HepG2 (cell line): Measurements from ENCODE around the gene STX10.

Source experiments
- BRD4 ChIP-seq: sonication (generic); formaldehyde crosslinking; IDR thresholded peaks from 2 replicates; pipeline ENCODE4 v1.4.0; 2020; ENCODE audit warnings: missing genetic modification reagents
- CBFB ChIP-seq: sonication (generic); formaldehyde crosslinking; IDR thresholded peaks from 2 replicates; pipeline ENCODE4 v1.4.0; 2020; ENCODE audit warnings: missing genetic modification reagents
- CBX1 ChIP-seq: IDR thresholded peaks from one replicate; pipeline ENCODE4 v1.6.1; 2016; ENCODE audit warnings: antibody characterized with exemption, low read depth
- EZH2 ChIP-seq: conservative IDR thresholded peaks from 2 replicates; pipeline ENCODE4 v1.6.1; 2012; ENCODE audit warnings: mild to moderate bottlenecking, low read depth, low read length, moderate library complexity
- FOXP4 ChIP-seq: sonication (generic); formaldehyde crosslinking; IDR thresholded peaks from 2 replicates; pipeline ENCODE4 v1.4.0; 2020; ENCODE audit warnings: missing genetic modification reagents
- JUNB ChIP-seq: sonication (generic); formaldehyde crosslinking; IDR thresholded peaks from 2 replicates; pipeline ENCODE4 v1.8.0; 2022; ENCODE audit warnings: missing genetic modification reagents, mild to moderate bottlenecking, borderline replicate concordance
- ZNF121 ChIP-seq: sonication (generic); formaldehyde crosslinking; IDR thresholded peaks from 2 replicates; pipeline ENCODE4 v1.5.0; 2020; ENCODE audit warnings: mild to moderate bottlenecking, missing genetic modification reagents
- TF ChIP-seq, protein P1 (sequence below): conservative IDR thresholded peaks from 2 replicates; pipeline ENCODE4 v1.6.1; 2018; ENCODE audit warnings: missing genetic modification reagents

DNA sequence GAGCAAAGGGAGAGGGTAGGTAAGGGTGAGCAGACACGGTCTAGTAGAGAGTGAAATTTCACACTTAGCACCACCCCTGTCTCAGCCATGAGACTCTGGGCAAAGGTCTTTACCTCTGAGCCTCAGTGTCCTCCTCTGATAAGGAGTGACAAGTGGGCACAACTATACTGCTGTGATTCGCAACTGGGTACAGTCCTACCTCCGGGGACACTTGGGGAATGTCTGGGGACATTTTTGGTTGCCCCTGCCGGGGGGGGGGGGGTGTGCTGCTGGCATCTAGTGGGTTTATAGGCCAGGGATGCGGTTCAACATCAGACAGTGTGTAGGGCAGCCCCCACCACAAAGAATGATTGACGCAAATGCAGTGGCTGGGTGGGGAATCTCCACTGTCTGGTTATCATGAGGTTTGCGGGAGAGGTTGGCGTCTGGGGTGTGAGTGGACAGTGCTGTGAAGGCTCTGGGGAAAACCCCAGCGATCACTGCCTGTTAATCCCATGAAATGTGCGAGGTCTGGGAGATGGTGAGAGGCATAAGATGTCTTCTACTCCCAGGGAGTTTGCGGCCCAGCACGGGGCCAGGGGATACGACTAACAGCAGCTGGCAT, 27.8 kb downstream of the STX10 start:
- TF ChIP-seq CBFB (no peak), EZH2 (no peak), ZNF121 (CRISPR knock-in tag) (no peak), CBX1 (no peak), FOXP4 (CRISPR knock-in tag) (no peak), JUNB (CRISPR knock-in tag) (no peak), BRD4 (CRISPR knock-in tag) (no peak)
- TF ChIP-seq, protein P1, sequence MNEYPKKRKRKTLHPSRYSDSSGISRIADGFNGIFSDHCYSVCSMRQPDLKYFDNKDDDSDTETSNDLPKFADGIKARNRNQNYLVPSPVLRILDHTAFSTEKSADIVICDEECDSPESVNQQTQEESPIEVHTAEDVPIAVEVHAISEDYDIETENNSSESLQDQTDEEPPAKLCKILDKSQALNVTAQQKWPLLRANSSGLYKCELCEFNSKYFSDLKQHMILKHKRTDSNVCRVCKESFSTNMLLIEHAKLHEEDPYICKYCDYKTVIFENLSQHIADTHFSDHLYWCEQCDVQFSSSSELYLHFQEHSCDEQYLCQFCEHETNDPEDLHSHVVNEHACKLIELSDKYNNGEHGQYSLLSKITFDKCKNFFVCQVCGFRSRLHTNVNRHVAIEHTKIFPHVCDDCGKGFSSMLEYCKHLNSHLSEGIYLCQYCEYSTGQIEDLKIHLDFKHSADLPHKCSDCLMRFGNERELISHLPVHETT (CRISPR knock-in tag) = no peak
